Lower lobe of right lung (tissue), 2 donors: ENCODE measurements around the gene AANAT. TPM values are rescaled to one million over a fixed set of nuclear protein-coding genes. Genes with fewer than 3 reads are reported as not detected.

Source experiments
- ATAC-seq, 2 donors: fragments of 200-7000 bp; cut with Tn5 transposase; one replicate each; pipeline ENCODE4 v1.9.1; 2020 to 2022; ENCODE audit warnings: mild to moderate bottlenecking in 2 of 2, moderate library complexity in 2 of 2
- DNase-seq: peaks from one replicate; pipeline ENCODE4 v3.0.0-alpha.2; 2020
- H3K27ac ChIP-seq: fragments of 200-600 bp; one replicate; pipeline ENCODE4 v1.8.0; 2022
- H3K27me3 ChIP-seq: fragments of 200-600 bp; one replicate; pipeline ENCODE4 v1.8.0; 2022; ENCODE audit warnings: low read depth
- H3K36me3 ChIP-seq: fragments of 200-600 bp; one replicate; pipeline ENCODE4 v1.8.0; 2022; ENCODE audit warnings: mild to moderate bottlenecking
- H3K4me1 ChIP-seq: fragments of 200-600 bp; one replicate; pipeline ENCODE4 v1.8.0; 2022
- H3K4me3 ChIP-seq: fragments of 200-600 bp; one replicate; pipeline ENCODE4 v1.8.0; 2022; ENCODE audit warnings: mild to moderate bottlenecking
- H3K9me3 ChIP-seq: fragments of 200-600 bp; one replicate; pipeline ENCODE4 v1.8.0; 2022
- CTCF ChIP-seq: fragments of 200-600 bp; IDR thresholded peaks from one replicate; pipeline ENCODE4 v1.8.0; 2022; ENCODE audit warnings: antibody characterized with exemption, mild to moderate bottlenecking
- intact Hi-C: fragments of 100-400 bp; cut with DNase I; formaldehyde crosslinking; loops from one replicate; pipeline ENCODE4 v1.11.0; 2022
- total RNA-seq: library from RNA; stranded (reverse); fragmentation: NEBNext Ultra II Directional; extraction: Animal tissue kit (Norgen Biotek cat#: 25700); gene quantifications from one replicate; pipeline ENCODE4 v1.2.1, GENCODE V29; 2021
- donor health status: DM: no; HTN: yes; CAD: no; lungs with severe emphysema.

Gene AANAT
- total RNA-seq, 1 donor from 2014 or later = not detected

- Histone ChIP-seq H3K9me3 (no peaks in the 10 kb centered on the region), H3K4me3 (peak within 1 kb of the TSS; percentile 81), H3K36me3 (no peaks in the 10 kb centered on the region), H3K4me1 (peaks cover 58% of the 10 kb centered on the region), H3K27me3 (no peaks in the 10 kb centered on the region), H3K27ac (peak within 1 kb of the TSS; percentile 90)
- no peak for TF ChIP-seq CTCF
- DNase-seq (peak; percentile 94), ATAC-seq (peak; percentile 95 to 96)
- intact Hi-C loops = no loop called here
These were observed 33.8 kb downstream of the AANAT start, which contains the start of gene RHBDF2 for GRCh38 chr17:76501018-76501826. Gene RHBDF2, minus strand, starts transcription at chr17:76501423. Its CDS starts 19,899 bp downstream, at chr17:76481524.

- no peak for DNase-seq
- H3K36me3 ChIP-seq = no peaks in the 10 kb centered on the region
- no peaks in the 10 kb centered on the region for H3K9me3 ChIP-seq
- H3K27me3 ChIP-seq = no peaks in the 10 kb centered on the region
- no peak for TF ChIP-seq CTCF
- peak overlapping the region; percentile 90 for H3K27ac ChIP-seq
- intact Hi-C loops = no loop called here
- ATAC-seq = no peak
- H3K4me3 ChIP-seq = peak overlapping the region; percentile 81
- peaks cover 57% of the 10 kb centered on the region for H3K4me1 ChIP-seq
These were observed 34.5 kb downstream of the AANAT start for GRCh38 chr17:76501827-76502307.

GRCh38 chr17:76502341-76503211, 35.2 kb downstream of the AANAT start:
- H3K27ac ChIP-seq = peak overlapping the region; percentile 90

GRCh38 chr17:76504117-76504516, 36.7 kb downstream of the AANAT start:
- no peaks in the 10 kb centered on the region for H3K9me3 ChIP-seq
- peaks cover 35% of the 10 kb centered on the region for H3K4me1 ChIP-seq
- TF ChIP-seq CTCF = no peak
- no peak for DNase-seq
- H3K36me3 ChIP-seq = no peaks in the 10 kb centered on the region
- no peaks in the 10 kb centered on the region for H3K27me3 ChIP-seq
- intact Hi-C loops = no loop called here
- ATAC-seq = no peak
- H3K4me3 ChIP-seq = no peak overlapping the region
- H3K27ac ChIP-seq = no peak overlapping the region

More at GRCh38 chr17:76502341-76503211, 35.2 kb downstream of the AANAT start:
- no peaks in the 10 kb centered on the region for H3K36me3 ChIP-seq
- peaks cover 51% of the 10 kb centered on the region for H3K4me1 ChIP-seq
- intact Hi-C loops = no loop called here
- no peak for TF ChIP-seq CTCF
- no peak for ATAC-seq
- no peak for DNase-seq
- no peaks in the 10 kb centered on the region for H3K27me3 ChIP-seq
- no peaks in the 10 kb centered on the region for H3K9me3 ChIP-seq
- no peak overlapping the region for H3K4me3 ChIP-seq
